Suppressor macrophage treated with lipopolysaccharide for 4 hours (primary cell): ENCODE data around the gene DCBLD1.
A peak's percentile ranks its signal among the peaks of the same experiment; 100 is the strongest.

Experiments used
- DNase-seq: peaks from one replicate; pipeline ENCODE4 v3.0.0-alpha.2; 2020

The DCBLD1 gene

GRCh38 chr6:117531809-117532725, 49.6 kb downstream of the DCBLD1 start:
- DNase-seq = no peak

GRCh38 chr6:117533775-117534174, 51.3 kb downstream of the DCBLD1 start:
- DNase-seq = no peak

GRCh38 chr6:117534974-117535373, 52.5 kb downstream of the DCBLD1 start:
- no peak for DNase-seq

- DNase-seq = no peak
These were observed 53.8 kb downstream of the DCBLD1 start for GRCh38 chr6:117536317-117536716.

GRCh38 chr6:117538615-117539014, 56.1 kb downstream of the DCBLD1 start:
- DNase-seq = no peak

- no peak for DNase-seq
These were observed 58.2 kb downstream of the DCBLD1 start for GRCh38 chr6:117540670-117541069.

GRCh38 chr6:117542493-117542892, 60.0 kb downstream of the DCBLD1 start:
- no peak for DNase-seq

- no peak for DNase-seq
These were observed 62.2 kb downstream of the DCBLD1 start for GRCh38 chr6:117544716-117545115.

GRCh38 chr6:117545161-117545595, 62.7 kb downstream of the DCBLD1 start:
- no peak for DNase-seq

GRCh38 chr6:117546674-117547073, 64.2 kb downstream of the DCBLD1 start:
- DNase-seq = no peak

- peak; percentile 34 for DNase-seq
These were observed 65.5 kb downstream of the DCBLD1 start for GRCh38 chr6:117547688-117548621.

- no peak for DNase-seq
These were observed 66.4 kb downstream of the DCBLD1 start for GRCh38 chr6:117548797-117549301.

- no peak for DNase-seq
These were observed 67.1 kb downstream of the DCBLD1 start for GRCh38 chr6:117549611-117550010.

GRCh38 chr6:117550078-117550600, 67.7 kb downstream of the DCBLD1 start:
- DNase-seq = no peak

GRCh38 chr6:117550618-117551242, 68.3 kb downstream of the DCBLD1 start:
- DNase-seq = no peak

GRCh38 chr6:117552618-117553017, 70.1 kb downstream of the DCBLD1 start:
- DNase-seq = no peak

- no peak for DNase-seq
These were observed 70.7 kb downstream of the DCBLD1 start for GRCh38 chr6:117553142-117553541.

GRCh38 chr6:117555262-117555849, 72.9 kb downstream of the DCBLD1 start:
- peak; percentile 21 for DNase-seq

GRCh38 chr6:117555882-117556498, 73.5 kb downstream of the DCBLD1 start:
- peak; percentile 68 for DNase-seq

GRCh38 chr6:117557951-117558350, 75.5 kb downstream of the DCBLD1 start:
- DNase-seq = no peak

GRCh38 chr6:117558818-117559217, 76.3 kb downstream of the DCBLD1 start:
- no peak for DNase-seq

GRCh38 chr6:117559299-117559698, 76.8 kb downstream of the DCBLD1 start:
- DNase-seq = no peak
